ENCODE results near the gene XIRP1. TPM values are rescaled to one million over a fixed set of nuclear protein-coding genes. Genes with fewer than 3 reads are reported as not detected.

The XIRP1 gene
- total and polyA plus RNA-seq, 2 experiments from 2014 or later = not detected

DNA sequence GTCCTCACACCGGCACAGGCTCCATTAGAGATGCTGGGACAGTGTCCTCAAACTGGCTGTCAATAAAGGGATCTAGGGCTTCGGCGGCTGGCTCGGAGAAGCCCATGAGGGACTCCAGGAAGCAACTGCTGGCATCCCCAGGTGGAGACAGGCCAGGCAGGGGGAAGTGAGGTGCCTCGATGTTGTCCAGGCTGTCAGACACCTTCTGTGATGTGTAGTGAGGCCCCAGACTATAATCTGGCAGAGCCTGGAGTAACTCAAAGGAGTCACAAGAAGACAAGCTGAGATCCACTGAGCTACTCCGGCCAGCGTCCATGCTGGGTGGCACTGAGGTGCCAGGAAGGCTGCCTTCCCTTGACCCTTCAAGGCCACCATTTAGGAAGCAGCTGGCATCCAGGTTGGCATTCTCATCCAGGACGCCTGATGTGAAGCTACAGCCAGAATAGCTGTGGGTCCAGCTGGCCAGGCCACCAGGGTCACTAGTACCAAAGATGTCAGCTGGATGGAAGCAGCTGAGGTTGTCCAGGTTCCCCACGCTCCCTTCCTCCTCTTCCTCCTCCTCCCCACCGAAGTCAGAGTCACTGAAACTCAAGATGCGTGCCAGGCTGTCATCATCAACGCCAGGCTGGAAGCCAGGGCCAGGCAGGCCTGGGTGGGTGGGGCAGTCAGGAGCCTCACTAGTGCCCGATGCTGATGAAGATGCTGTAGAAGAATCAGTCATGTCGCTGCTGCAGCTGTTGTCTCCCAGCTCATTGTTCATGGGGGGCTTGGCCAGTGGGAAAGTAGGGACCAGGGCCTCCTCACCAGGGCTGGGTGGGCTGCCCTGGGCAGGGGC is 49.1 kb downstream of the XIRP1 start:
- no peak overlapping the region for H3K27ac ChIP-seq (ENCODE audit: low read depth)
- H2AFZ ChIP-seq = no peak overlapping the region
- Mint-ChIP-seq H3K27ac (no peak overlapping the region), H3K9me3 (no peaks in the 10 kb centered on the region), H3K36me3 (ENCODE audit: low read depth) (peaks cover 42% of the 10 kb centered on the region), H3K4me1 (peaks cover 27% of the 10 kb centered on the region), H3K27me3 (ENCODE audit: insufficient read depth, low read depth, poor library complexity) (peaks cover 15% of the 10 kb centered on the region), H3K4me3 (no peak overlapping the region)
- ATAC-seq (no peak), DNase-seq (ENCODE audit: low spot score) (no peak)
- no peak overlapping the region for H3K4me2 ChIP-seq
- peaks cover 17% of the 10 kb centered on the region; the same call in 1 of the 2 replicates for H3K36me3 ChIP-seq (ENCODE audit: insufficient read depth)
- TF ChIP-seq, protein P1, sequence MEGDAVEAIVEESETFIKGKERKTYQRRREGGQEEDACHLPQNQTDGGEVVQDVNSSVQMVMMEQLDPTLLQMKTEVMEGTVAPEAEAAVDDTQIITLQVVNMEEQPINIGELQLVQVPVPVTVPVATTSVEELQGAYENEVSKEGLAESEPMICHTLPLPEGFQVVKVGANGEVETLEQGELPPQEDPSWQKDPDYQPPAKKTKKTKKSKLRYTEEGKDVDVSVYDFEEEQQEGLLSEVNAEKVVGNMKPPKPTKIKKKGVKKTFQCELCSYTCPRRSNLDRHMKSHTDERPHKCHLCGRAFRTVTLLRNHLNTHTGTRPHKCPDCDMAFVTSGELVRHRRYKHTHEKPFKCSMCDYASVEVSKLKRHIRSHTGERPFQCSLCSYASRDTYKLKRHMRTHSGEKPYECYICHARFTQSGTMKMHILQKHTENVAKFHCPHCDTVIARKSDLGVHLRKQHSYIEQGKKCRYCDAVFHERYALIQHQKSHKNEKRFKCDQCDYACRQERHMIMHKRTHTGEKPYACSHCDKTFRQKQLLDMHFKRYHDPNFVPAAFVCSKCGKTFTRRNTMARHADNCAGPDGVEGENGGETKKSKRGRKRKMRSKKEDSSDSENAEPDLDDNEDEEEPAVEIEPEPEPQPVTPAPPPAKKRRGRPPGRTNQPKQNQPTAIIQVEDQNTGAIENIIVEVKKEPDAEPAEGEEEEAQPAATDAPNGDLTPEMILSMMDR (conservative IDR thresholded peaks at IDR 0.05; ENCODE audit: low read depth in 2 of 2) = no peak
- TF ChIP-seq JUNB (IDR thresholded peaks at IDR 0.05; ENCODE audit: unreplicated experiment) (no peak), ZNF114 (CRISPR knock-in tag; IDR thresholded peaks at IDR 0.05) (no peak), CREB1 (CRISPR knock-in tag; IDR thresholded peaks at IDR 0.05; ENCODE audit: low read depth) (no peak), ZNF331 (CRISPR knock-in tag; IDR thresholded peaks at IDR 0.05; ENCODE audit: low read depth) (no peak), STAT1 (IDR thresholded peaks at IDR 0.05; ENCODE audit: unreplicated experiment) (no peak), NANOG (IDR thresholded peaks at IDR 0.05; ENCODE audit: borderline replicate concordance) (no peak), POLR2AphosphoS5 (IDR thresholded peaks at IDR 0.05; ENCODE audit: low read depth) (no peak), EZH2 (IDR thresholded peaks at IDR 0.05; ENCODE audit: low read depth, unreplicated experiment) (no peak), EZH2phosphoT487 (IDR thresholded peaks at IDR 0.05; ENCODE audit: unreplicated experiment) (no peak)
- TF ChIP-seq, protein P2, sequence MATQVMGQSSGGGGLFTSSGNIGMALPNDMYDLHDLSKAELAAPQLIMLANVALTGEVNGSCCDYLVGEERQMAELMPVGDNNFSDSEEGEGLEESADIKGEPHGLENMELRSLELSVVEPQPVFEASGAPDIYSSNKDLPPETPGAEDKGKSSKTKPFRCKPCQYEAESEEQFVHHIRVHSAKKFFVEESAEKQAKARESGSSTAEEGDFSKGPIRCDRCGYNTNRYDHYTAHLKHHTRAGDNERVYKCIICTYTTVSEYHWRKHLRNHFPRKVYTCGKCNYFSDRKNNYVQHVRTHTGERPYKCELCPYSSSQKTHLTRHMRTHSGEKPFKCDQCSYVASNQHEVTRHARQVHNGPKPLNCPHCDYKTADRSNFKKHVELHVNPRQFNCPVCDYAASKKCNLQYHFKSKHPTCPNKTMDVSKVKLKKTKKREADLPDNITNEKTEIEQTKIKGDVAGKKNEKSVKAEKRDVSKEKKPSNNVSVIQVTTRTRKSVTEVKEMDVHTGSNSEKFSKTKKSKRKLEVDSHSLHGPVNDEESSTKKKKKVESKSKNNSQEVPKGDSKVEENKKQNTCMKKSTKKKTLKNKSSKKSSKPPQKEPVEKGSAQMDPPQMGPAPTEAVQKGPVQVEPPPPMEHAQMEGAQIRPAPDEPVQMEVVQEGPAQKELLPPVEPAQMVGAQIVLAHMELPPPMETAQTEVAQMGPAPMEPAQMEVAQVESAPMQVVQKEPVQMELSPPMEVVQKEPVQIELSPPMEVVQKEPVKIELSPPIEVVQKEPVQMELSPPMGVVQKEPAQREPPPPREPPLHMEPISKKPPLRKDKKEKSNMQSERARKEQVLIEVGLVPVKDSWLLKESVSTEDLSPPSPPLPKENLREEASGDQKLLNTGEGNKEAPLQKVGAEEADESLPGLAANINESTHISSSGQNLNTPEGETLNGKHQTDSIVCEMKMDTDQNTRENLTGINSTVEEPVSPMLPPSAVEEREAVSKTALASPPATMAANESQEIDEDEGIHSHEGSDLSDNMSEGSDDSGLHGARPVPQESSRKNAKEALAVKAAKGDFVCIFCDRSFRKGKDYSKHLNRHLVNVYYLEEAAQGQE (IDR thresholded peaks at IDR 0.05; ENCODE audit: unreplicated experiment) = no peak
- TF ChIP-seq, protein P3, sequence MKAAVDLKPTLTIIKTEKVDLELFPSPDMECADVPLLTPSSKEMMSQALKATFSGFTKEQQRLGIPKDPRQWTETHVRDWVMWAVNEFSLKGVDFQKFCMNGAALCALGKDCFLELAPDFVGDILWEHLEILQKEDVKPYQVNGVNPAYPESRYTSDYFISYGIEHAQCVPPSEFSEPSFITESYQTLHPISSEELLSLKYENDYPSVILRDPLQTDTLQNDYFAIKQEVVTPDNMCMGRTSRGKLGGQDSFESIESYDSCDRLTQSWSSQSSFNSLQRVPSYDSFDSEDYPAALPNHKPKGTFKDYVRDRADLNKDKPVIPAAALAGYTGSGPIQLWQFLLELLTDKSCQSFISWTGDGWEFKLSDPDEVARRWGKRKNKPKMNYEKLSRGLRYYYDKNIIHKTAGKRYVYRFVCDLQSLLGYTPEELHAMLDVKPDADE (IDR thresholded peaks at IDR 0.05) = no peak
- TF ChIP-seq, protein P4, sequence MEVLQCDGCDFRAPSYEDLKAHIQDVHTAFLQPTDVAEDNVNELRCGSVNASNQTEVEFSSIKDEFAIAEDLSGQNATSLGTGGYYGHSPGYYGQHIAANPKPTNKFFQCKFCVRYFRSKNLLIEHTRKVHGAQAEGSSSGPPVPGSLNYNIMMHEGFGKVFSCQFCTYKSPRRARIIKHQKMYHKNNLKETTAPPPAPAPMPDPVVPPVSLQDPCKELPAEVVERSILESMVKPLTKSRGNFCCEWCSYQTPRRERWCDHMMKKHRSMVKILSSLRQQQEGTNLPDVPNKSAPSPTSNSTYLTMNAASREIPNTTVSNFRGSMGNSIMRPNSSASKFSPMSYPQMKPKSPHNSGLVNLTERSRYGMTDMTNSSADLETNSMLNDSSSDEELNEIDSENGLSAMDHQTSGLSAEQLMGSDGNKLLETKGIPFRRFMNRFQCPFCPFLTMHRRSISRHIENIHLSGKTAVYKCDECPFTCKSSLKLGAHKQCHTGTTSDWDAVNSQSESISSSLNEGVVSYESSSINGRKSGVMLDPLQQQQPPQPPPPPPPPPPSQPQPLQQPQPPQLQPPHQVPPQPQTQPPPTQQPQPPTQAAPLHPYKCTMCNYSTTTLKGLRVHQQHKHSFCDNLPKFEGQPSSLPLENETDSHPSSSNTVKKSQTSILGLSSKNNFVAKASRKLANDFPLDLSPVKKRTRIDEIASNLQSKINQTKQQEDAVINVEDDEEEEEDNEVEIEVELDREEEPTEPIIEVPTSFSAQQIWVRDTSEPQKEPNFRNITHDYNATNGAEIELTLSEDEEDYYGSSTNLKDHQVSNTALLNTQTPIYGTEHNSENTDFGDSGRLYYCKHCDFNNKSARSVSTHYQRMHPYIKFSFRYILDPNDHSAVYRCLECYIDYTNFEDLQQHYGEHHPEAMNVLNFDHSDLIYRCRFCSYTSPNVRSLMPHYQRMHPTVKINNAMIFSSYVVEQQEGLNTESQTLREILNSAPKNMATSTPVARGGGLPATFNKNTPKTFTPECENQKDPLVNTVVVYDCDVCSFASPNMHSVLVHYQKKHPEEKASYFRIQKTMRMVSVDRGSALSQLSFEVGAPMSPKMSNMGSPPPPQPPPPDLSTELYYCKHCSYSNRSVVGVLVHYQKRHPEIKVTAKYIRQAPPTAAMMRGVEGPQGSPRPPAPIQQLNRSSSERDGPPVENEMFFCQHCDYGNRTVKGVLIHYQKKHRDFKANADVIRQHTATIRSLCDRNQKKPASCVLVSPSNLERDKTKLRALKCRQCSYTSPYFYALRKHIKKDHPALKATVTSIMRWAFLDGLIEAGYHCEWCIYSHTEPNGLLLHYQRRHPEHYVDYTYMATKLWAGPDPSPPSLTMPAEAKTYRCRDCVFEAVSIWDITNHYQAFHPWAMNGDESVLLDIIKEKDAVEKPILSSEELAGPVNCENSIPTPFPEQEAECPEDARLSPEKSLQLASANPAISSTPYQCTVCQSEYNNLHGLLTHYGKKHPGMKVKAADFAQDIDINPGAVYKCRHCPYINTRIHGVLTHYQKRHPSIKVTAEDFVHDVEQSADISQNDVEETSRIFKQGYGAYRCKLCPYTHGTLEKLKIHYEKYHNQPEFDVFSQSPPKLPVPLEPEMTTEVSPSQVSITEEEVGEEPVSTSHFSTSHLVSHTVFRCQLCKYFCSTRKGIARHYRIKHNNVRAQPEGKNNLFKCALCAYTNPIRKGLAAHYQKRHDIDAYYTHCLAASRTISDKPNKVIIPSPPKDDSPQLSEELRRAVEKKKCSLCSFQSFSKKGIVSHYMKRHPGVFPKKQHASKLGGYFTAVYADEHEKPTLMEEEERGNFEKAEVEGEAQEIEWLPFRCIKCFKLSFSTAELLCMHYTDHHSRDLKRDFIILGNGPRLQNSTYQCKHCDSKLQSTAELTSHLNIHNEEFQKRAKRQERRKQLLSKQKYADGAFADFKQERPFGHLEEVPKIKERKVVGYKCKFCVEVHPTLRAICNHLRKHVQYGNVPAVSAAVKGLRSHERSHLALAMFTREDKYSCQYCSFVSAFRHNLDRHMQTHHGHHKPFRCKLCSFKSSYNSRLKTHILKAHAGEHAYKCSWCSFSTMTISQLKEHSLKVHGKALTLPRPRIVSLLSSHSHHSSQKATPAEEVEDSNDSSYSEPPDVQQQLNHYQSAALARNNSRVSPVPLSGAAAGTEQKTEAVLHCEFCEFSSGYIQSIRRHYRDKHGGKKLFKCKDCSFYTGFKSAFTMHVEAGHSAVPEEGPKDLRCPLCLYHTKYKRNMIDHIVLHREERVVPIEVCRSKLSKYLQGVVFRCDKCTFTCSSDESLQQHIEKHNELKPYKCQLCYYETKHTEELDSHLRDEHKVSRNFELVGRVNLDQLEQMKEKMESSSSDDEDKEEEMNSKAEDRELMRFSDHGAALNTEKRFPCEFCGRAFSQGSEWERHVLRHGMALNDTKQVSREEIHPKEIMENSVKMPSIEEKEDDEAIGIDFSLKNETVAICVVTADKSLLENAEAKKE (CRISPR knock-in tag; IDR thresholded peaks at IDR 0.05) = no peak
- H3F3A ChIP-seq (replicated peaks; ENCODE audit: low read depth) = no peaks in the 10 kb centered on the region
- peaks cover 17% of the 10 kb centered on the region for H3K4me1 ChIP-seq (ENCODE audit: insufficient read depth)
- H3K79me2 ChIP-seq (replicated peaks; ENCODE audit: insufficient read depth) = peaks cover 16% of the 10 kb centered on the region
- peaks cover 7% of the 10 kb centered on the region for H4K20me1 ChIP-seq (replicated peaks; ENCODE audit: insufficient read depth)
- H3K9me2 ChIP-seq (ENCODE audit: insufficient read depth) = no peaks in the 10 kb centered on the region
- H3K4me3 ChIP-seq = no peak overlapping the region
- no peaks in the 10 kb centered on the region for H3K27me3 ChIP-seq (ENCODE audit: insufficient read depth)

All from GM23338 (cell line).